Metanephros (tissue), 1 donor: ENCODE measurements around the gene NUP188. TPM values are rescaled to one million over a fixed set of nuclear protein-coding genes. Genes with fewer than 3 reads are reported as not detected.

Source experiments
- total RNA-seq: library from RNA; depleted of rRNA; stranded (reverse); fragments of >200 nt; gene quantifications from one replicate; pipeline ENCODE4 v1.2.3, GENCODE V29; 2014

Gene NUP188, protein sequence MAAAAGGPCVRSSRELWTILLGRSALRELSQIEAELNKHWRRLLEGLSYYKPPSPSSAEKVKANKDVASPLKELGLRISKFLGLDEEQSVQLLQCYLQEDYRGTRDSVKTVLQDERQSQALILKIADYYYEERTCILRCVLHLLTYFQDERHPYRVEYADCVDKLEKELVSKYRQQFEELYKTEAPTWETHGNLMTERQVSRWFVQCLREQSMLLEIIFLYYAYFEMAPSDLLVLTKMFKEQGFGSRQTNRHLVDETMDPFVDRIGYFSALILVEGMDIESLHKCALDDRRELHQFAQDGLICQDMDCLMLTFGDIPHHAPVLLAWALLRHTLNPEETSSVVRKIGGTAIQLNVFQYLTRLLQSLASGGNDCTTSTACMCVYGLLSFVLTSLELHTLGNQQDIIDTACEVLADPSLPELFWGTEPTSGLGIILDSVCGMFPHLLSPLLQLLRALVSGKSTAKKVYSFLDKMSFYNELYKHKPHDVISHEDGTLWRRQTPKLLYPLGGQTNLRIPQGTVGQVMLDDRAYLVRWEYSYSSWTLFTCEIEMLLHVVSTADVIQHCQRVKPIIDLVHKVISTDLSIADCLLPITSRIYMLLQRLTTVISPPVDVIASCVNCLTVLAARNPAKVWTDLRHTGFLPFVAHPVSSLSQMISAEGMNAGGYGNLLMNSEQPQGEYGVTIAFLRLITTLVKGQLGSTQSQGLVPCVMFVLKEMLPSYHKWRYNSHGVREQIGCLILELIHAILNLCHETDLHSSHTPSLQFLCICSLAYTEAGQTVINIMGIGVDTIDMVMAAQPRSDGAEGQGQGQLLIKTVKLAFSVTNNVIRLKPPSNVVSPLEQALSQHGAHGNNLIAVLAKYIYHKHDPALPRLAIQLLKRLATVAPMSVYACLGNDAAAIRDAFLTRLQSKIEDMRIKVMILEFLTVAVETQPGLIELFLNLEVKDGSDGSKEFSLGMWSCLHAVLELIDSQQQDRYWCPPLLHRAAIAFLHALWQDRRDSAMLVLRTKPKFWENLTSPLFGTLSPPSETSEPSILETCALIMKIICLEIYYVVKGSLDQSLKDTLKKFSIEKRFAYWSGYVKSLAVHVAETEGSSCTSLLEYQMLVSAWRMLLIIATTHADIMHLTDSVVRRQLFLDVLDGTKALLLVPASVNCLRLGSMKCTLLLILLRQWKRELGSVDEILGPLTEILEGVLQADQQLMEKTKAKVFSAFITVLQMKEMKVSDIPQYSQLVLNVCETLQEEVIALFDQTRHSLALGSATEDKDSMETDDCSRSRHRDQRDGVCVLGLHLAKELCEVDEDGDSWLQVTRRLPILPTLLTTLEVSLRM (N-terminal part only)
- 48.5 TPM for total RNA-seq

GRCh38 chr9:128947527-128948301 is at the start of gene NUP188, which contains the start of gene DOLK:
TSS of gene NUP188 (plus strand) at chr9:128947699. CDS start at chr9:128947720, 21 bp downstream.
TSS of gene DOLK (minus strand) at chr9:128947603. CDS start at chr9:128947303, 300 bp downstream.

DNA sequence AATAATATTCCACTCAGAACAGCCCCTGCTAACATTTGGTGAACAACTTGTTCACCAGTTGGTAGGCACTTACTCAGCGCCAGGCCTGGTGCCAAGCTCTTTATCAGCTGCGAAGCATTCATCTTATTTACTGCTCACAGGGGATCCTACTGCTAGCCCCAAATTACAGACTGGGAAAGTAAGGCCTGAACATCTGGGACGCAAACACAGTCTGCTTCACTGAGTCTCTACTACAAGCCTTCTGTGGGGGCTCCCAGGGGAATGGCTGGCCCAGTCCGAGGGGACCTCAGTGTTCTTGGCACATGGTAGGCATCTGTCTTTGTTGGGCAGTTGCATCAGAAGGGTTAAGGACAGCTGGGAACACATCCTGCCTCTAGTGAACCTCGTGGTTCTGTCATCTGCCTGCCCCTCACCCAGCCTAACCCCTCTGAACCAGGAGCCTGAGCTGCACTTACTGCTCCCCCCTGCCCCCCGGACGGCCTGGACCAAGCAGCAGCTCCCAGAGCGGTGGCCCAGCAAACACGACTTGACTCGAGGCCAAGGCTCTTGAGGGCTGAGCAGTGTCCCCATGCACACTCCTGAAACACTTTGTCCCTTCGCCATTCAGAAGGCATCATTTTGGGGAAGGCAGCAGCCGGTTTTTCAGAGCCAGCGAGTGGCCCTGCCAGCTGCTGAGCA is 27.0 kb upstream of the NUP188 start, which contains the start of gene PHYHD1:
PHYHD1 (plus strand) TSS at position 602 of the 678 bp plus-strand sequence. CDS start 1,342 bp downstream, outside the sequence.

DNA sequence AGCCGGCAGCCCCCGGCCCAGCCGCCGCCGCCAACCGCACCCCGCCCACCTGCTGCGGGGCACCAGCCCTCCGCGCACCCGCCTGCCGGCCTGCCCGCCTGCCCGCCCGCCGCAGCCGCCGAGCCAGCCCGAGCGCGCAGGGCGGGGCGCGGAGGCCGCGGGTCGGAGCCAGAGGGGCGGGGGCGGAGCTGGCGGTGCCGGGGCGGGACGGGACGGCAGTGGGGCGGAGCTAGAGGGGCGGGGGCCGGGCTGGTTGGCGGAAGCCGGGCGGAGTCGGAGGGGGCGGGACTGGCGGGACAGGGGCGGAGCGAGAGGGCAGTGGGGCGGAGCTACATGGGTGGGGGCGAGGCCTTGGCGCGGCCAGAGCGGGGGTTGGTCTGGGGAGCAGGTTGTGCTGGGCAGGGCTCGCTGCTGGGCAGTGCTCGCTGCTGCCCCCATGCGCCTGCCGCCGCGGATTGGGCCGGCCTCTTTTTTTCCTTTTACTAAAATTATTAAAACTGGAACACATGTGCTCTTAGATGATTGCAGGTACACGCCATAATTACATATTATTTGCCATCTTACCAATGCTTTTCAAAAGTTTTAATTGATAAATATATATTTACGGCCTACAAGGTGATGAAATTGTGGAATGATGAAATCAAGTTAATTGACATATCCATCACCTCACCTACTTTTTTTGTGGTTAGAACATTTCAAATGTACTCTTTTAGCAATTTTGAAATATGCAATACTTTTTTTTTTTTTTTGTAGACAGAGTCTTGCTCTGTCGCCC is 80.9 kb downstream of the NUP188 start, which contains the start of gene SH3GLB2:
SH3GLB2 (minus strand) TSS at position 140 of the 775 bp plus-strand sequence. CDS start 177 bp downstream, outside the sequence.

DNA sequence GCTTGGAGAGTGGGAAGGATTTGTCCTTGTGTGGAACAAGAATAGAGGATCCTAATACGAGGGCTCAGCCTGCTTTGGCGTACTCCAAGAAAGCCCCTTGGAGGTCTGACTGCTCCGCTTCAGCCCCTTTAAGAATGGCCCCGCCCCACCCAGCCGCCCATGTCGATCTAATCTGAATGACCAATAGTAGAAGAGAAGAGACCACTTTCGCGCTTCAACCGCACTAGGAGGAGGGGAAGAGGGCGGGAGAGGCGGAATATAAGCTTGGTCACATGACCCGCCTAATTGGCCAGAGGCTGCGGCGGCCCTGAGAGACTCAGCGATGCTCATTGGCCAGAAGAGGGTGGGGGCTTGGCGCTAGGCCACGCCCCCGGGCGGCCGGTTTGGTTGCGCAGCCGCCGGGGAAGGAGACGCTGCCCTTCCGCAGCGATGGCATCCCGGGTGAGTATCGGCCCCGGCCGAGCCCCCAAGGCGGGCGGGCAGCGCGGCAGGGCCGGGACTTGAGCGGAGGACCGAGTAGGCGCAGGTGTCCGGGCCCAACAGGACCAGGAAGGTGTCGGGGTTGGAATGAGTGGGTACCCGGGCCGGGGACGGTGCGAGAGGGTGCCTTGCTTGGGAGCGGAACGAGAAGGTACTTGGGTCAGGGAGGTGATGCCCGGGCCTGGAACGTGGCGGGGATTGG is 88.9 kb downstream of the NUP188 start, which contains the start of gene MIGA2:
MIGA2 (plus strand) TSS at position 386 of the 682 bp plus-strand sequence. CDS start 3,969 bp downstream, outside the sequence.

Other genes with a start within 250 kb of the NUP188 start
- gene PKN3, start 245.2 kb upstream of the NUP188 start, total RNA-seq, result 6.1 TPM
- gene ZDHHC12, start 223.6 kb upstream of the NUP188 start, total RNA-seq, result 44.6 TPM
- 49.2 TPM for gene ZER1, start 175.8 kb upstream of the NUP188 start, total RNA-seq
- gene TBC1D13, start 160.4 kb upstream of the NUP188 start, total RNA-seq, result 18.7 TPM
- 20.0 TPM for gene ENDOG, start 129.2 kb upstream of the NUP188 start, total RNA-seq
- 28.6 TPM for gene SPOUT1, start 117.9 kb upstream of the NUP188 start, total RNA-seq
- 14.1 TPM for gene KYAT1, start 65.7 kb upstream of the NUP188 start, total RNA-seq
- 28.1 TPM for gene LRRC8A, start 65.6 kb upstream of the NUP188 start, total RNA-seq
- 41.6 TPM for gene PHYHD1, start 26.7 kb upstream of the NUP188 start, total RNA-seq
- gene DOLK, start 96 bp upstream of the NUP188 start, total RNA-seq, result 12.2 TPM
- 55.9 TPM for gene SH3GLB2, start 80.6 kb downstream of the NUP188 start, total RNA-seq
- gene MIGA2, start 88.9 kb downstream of the NUP188 start, total RNA-seq, result 28.7 TPM
- gene DOLPP1, start 133.4 kb downstream of the NUP188 start, total RNA-seq, result 13.5 TPM
- 49.1 TPM for gene CRAT, start 163.1 kb downstream of the NUP188 start, total RNA-seq
- 83.6 TPM for gene PTPA, start 163.7 kb downstream of the NUP188 start, total RNA-seq
- 97.3 TPM for gene IER5L, start 230.6 kb downstream of the NUP188 start, total RNA-seq